ENCODE results near the gene ARHGAP21.
"Not testable (repeated sequence)": the region's sequence is repeated elsewhere in the genome, so short reads cannot be mapped to it uniquely, and the experiment has no call there.

The ARHGAP21 gene

GRCh38 chr10:24683554-24683953 is 40.1 kb downstream of the ARHGAP21 start:
- DNase-seq (ENCODE audit: low read depth): no peak

GRCh38 chr10:24681572-24682088 is 42.1 kb downstream of the ARHGAP21 start:
- no peak for DNase-seq (ENCODE audit: low read depth)

GRCh38 chr10:24680647-24681524 is 42.8 kb downstream of the ARHGAP21 start:
- no peak for DNase-seq (ENCODE audit: low read depth)

GRCh38 chr10:24678757-24679156 is 44.9 kb downstream of the ARHGAP21 start:
- DNase-seq (ENCODE audit: low read depth): no peak

- no peak for DNase-seq (ENCODE audit: low read depth)
Measured at GRCh38 chr10:24674892-24675632, 48.6 kb downstream of the ARHGAP21 start.

GRCh38 chr10:24670964-24671670 is 52.6 kb downstream of the ARHGAP21 start:
- DNase-seq (ENCODE audit: low read depth): no peak

GRCh38 chr10:24669285-24669852 is 54.3 kb downstream of the ARHGAP21 start:
- no peak for DNase-seq (ENCODE audit: low read depth)

- no peak for DNase-seq (ENCODE audit: low read depth)
Measured at GRCh38 chr10:24668247-24668646, 55.4 kb downstream of the ARHGAP21 start.

- no peak for DNase-seq (ENCODE audit: low read depth)
Measured at GRCh38 chr10:24664991-24665390, 58.7 kb downstream of the ARHGAP21 start.

GRCh38 chr10:24661376-24661775 is 62.3 kb downstream of the ARHGAP21 start:
- DNase-seq (ENCODE audit: low read depth): no peak

GRCh38 chr10:24658319-24658718 is 65.4 kb downstream of the ARHGAP21 start:
- not testable (repeated sequence) for DNase-seq (ENCODE audit: low read depth)

- not testable (repeated sequence) for DNase-seq (ENCODE audit: low read depth)
Measured at GRCh38 chr10:24656326-24656725, 67.4 kb downstream of the ARHGAP21 start.

- no peak for DNase-seq (ENCODE audit: low read depth)
Measured at GRCh38 chr10:24652381-24652957, 71.2 kb downstream of the ARHGAP21 start.

- no peak for DNase-seq (ENCODE audit: low read depth)
Measured at GRCh38 chr10:24651923-24652322, 71.8 kb downstream of the ARHGAP21 start.

GRCh38 chr10:24650669-24651391 is 72.9 kb downstream of the ARHGAP21 start:
- no peak for DNase-seq (ENCODE audit: low read depth)

GRCh38 chr10:24645784-24646183 is 77.9 kb downstream of the ARHGAP21 start:
- no peak for DNase-seq (ENCODE audit: low read depth)

- no peak for DNase-seq (ENCODE audit: low read depth)
Measured at GRCh38 chr10:24645022-24645421, 78.7 kb downstream of the ARHGAP21 start.

GRCh38 chr10:24643679-24644209 is 79.9 kb downstream of the ARHGAP21 start:
- DNase-seq (ENCODE audit: low read depth): no peak

GRCh38 chr10:24642921-24643678 is 80.6 kb downstream of the ARHGAP21 start:
- DNase-seq (ENCODE audit: low read depth): no peak

- DNase-seq (ENCODE audit: low read depth): no peak
Measured at GRCh38 chr10:24639124-24639523, 84.6 kb downstream of the ARHGAP21 start.

Measured in activated gamma-delta T cell treated with anti-CD3 and anti-CD28 coated beads, Interleukin-2, amount 50 U/mL, for 16 hours (primary cell).